HG02588 (cell line): ENCODE data around the gene BNC2.

Source experiments
- ATAC-seq: cut with Tn5 transposase; IDR thresholded peaks from one replicate; pipeline ENCODE4 v1.9.1; 2021; ENCODE audit warnings: mild to moderate bottlenecking, moderate library complexity; ENCODE audit not compliant: unreplicated experiment

Gene BNC2

DNA sequence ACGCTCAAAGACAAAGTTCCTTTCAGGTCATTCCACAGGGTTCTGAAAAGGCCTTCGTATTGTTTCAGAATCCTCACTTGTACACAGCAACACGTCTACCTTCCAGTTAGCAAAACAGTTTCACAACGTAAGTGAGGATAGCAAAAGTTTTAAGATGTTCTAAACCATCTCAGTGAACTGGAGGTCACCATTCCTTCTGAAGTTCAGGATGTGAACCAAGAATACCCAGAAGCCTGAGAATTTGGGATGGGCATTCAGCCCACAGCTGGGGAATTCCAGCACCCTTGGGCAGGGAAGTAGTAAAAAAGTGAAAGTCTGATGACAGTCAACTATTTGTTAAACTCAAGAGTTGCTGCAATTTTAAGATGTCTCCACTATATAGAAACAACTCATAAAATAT lies 224.5 kb downstream of the BNC2 start:
- no peak for ATAC-seq

DNA sequence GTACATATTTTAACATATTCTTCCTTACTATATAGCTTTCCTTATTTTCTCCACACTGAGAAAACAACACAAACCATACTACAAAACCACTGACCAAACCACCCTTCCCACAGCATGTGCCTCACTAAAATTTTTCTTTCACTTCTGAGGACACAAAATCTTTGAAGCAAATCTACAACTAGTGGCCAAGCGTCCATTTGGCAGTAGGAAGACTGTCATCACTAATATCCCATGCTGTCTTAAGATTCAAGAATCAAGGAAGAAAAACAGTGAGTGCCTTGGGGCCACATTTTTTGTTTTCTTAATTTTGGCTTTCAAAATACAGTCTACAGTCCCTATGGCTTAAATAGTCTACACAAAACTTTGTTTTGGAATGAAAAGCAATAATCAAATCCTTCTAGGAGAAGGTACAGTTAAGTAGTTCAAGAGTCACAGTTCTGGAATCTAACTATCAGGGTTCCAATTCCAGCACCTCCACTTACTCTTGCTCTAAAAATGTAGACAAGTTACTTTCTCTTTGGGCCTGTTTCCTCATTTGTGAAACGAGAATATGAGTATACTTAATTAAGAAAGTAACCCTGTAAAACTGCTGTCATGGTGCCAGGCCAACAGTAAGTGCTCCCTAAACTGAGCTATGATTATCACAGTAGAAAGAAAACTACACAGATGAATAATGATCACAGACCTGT lies 227.9 kb downstream of the BNC2 start:
- no peak for ATAC-seq

DNA sequence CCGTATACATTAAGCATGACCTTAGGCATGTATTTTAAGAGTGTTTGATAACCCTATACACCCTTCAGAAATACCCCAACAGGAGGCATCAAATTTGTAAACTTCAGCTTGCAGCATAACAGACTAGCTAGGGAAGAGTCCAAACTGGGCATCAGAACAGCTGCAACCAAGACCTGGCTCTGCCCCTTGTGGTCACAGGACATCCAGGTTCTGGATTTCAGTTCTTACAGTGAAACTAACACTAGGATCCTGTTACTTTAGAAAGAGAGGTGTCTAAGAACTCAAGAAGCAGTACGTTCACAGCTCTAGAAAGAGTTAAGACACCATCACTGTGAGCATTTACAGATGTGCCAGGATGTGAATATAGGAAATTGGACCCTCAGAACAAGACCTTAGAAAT lies 229.8 kb downstream of the BNC2 start:
- ATAC-seq: no peak

DNA sequence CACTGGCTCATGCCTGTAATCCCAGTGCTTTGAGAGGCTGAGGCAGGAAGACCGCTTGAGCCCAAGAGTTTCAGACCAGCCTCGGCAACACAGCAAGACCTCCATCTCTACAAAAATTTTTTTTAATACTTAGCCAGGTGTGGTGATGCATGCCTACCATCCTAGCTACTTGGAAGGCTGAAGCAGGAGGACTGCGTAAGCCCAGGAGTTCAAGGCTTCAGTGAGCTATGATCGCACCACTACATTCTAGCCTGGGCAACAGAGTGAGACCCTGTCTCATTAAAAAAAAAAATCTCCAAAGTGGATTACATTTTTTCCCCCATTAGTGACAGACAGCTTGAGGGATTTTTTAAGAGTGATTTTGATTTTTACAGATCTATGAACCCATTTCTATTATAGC lies 230.8 kb downstream of the BNC2 start:
- ATAC-seq: no peak

DNA sequence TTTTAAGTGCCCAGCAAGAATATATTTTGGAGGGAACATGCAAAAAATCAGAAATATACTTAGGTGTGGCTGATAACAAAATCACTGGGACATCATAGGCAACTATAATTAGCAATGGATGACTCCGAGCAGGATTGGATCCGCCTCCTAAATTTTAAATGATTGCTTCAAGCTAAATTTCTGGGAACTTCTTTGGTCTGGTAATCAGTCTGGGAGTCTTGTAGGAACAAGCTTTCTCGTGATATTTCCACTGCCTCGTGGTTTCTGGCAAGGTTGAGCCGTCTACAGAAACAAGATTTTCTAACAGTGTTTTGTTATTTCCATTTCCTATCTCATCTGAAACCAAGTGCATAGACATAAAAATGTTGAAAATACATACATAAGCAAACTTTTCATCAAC lies 232.6 kb downstream of the BNC2 start:
- ATAC-seq: no peak

DNA sequence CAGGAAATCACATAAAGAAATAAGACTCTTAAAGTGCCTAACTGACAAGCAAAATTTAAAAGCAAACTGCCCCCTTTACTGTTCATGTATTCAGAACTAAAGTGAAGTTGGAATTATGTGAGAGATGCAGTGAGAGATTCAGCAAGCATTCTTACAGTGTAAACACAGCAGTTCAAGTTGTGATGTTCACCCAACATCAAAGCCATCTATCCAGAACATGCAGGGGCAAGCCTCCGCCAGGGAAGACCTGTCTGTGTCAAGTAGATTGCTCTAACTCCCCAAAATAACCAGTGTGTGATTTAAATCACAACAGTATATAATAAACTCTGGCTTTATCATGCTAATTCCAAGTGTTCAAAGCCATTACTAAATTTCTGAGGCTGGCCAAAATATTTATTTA lies 233.3 kb downstream of the BNC2 start:
- ATAC-seq: no peak

DNA sequence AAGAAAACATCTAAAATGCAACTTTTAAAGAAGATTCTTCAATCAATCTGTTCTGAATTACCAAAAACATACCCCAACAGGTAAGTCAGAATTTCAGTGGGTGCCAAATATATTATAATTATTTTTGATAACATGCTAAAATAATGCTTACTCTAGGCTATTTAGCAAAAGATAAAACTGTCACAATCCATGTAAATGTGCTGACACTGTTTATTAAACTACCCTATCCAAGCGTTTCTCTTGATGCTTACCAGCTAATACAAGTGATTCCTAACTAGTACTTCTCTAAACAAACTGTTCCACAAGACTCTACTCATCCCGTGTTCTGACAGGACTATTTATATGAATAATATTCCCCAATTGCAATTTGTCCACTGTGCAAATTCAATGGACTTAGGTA lies 236.7 kb downstream of the BNC2 start:
- no peak for ATAC-seq

DNA sequence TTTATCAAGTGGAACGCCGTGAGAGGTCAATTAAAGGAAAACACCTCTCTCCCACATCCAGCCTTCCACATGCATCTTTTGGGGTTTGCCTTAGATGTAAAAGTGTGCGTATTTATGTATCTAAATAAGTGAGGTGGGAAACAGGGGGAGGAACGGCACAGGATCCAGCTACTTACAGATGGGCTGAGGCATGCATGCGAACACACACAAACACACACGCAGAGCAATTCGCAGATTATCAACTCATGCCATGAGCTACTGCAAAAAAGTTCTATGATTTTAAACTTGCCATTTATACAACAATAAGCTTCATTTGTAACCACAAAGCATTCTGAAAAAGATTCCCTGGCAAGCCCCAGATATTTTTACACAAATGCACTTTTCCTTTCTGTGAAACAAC lies 242.1 kb downstream of the BNC2 start:
- no peak for ATAC-seq

DNA sequence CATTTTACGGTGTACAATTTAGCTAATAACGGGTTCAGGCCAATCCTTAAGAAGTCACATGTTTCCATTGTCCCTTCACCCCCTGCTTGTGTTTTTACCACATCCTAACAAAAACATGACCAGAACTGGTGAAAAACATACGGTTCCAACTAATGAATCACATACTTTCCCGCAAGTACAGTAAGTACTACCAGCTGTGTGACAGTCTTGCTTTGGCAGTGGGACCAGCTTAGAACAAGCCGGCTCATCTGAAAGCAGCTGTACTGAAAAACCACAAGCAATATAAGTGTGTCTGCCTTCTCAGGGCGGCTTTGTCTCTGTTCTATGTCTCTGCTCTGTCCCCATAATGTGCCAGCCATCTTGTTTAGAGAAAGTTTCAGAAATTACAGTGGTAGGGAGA lies 242.5 kb downstream of the BNC2 start:
- no peak for ATAC-seq

DNA sequence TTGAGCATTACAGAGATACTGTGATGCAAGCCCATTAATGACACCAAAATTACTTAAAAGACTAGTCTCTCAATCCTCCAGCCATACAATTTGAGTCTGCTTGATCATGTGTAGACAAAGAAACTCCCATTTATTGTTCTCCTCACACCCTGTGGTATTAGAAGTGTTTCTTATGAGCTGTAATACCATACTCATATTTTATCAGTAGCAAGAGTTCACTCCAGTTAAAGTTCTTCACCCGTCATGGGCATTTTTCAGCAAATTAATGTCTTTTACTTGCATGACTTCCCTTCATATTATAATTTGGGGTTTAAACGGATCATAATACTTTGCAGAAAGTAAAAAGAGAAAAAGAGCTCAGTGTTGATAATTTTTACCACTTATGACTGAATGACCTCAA lies 242.9 kb downstream of the BNC2 start:
- ATAC-seq: no peak

DNA sequence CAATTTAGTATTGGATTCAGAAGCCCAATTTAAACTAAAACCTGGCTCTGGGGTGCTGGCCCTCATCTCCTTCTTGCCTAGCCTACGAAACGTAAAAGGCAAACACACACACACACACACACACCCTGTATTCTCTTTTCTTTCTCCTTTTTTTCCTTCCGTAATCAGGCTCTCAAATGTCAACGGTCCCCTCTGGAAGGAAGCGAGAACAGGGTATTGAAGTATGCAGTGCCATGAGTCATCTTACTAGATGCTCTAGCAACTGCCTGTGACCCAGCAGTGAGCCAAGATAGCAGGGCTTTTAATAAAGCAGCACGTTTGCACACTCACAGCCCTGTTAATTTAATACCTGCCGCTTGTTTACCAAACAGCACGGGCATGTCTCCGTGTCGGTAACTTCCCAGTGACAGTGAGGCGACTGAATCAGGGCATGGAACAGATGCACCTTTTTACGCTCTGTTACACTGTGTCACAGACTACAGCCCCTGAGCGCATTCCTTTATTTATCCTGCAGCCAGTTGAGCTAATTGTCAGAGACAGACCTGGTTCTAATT lies 243.8 kb downstream of the BNC2 start:
- no peak for ATAC-seq

DNA sequence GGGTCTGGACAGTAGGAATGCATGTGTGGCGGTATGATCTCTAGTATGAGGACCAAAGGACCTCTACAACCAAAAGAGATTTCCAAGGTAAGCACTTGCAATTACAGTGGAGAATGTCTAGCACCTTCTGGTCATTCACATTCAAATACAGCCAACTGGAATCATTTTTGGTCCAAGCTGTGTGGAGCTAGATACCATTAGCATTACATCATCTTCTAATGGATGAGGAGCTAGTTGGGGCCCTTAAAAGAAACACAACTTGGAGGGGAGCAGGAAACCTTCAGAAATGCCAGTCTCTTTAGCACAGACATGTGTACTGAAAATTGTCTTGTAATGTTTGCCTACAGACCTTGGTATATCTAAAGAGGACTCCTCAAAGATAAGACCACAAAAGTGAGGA lies 244.7 kb downstream of the BNC2 start:
- no peak for ATAC-seq

DNA sequence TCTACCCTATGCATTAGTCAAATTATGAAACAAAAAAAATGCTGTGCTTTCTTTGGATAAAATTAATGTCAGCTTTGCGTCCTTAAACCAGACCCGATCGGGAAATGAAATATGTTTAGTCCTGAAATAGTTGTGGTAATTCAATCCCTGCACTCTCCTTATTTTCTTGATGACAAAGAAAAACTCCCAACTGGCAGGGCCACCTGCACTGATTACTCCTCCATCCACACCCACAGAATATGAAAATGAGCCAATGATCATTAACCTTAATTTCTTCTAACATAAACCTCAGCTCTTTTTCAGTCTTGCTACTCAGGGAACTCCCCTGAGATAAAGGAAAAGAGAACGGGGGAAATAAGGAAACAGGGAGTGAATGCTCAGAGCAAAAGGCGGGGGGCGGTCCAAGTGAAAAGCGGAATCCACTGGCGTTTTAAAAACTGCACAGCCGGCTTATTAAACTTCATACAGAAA lies 245.3 kb downstream of the BNC2 start:
- no peak for ATAC-seq

DNA sequence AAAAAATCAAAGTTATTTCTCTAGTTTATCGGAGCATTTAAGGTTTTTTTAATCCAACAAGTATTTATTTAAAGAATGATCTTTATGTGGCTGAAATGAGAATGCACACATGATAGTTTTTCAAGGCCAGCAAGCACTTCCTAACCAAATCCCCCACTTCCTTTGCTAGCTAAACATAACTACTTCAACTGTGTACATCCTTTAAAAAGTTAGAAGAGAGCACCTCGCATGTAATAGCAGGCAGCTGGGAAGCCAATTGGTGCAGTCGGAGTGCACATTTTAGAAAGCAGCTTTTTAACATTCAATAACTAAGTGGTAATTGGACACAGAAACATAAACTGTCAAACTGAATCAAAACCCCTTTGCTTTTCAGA lies 245.7 kb downstream of the BNC2 start:
- no peak for ATAC-seq

DNA sequence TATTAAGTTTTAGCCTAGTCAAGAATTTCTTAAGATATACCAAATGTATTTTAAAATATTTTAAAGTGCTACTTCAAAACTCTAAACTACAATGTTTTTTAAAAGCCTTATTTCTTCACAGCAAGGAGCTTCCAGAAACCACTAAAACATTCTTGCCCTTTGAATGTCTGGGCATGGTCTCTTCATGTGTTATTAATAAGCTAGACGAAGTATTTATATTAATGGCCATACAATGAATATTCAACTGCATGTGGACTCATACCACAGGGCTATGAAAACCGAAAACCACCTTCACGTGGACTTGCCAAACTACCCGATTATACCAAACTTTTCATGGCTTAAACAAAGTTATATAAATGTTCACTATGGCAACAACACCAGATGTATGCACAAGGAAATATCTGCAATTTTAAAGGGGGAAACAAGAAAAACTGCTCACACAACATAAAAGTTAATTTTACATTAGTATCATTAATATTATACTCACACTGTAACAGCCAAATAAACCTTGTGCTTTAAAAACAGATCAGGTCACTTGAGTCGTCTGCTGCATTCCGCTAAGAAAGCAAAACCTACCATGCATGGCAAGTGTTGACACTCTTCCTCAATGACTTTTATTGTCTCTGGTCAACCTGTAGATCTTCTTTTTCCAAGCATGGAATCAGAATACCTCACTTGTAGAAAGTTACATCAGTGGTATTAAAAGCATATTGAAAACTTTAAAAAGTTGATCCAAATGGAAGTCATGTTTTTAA lies 246.3 kb downstream of the BNC2 start:
- ATAC-seq: no peak

DNA sequence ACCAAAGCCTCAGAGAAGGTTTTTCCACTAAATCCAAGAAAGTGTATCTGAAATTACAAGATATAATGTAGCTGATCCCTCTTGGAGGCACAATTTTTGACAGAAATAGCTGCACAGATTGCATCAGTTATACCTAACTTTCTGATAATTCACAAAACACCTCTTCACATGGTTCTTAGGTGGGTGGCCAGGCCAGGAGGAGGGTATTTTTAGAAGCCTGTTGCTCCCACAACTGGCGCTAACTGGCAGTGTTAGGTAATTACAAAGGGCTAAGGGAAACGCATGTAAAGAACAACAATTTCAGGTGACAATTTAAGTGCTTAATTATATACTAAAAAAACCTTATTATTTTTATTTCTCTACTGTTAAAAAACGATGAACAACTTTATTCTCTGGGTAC lies 247.9 kb downstream of the BNC2 start:
- ATAC-seq: no peak

DNA sequence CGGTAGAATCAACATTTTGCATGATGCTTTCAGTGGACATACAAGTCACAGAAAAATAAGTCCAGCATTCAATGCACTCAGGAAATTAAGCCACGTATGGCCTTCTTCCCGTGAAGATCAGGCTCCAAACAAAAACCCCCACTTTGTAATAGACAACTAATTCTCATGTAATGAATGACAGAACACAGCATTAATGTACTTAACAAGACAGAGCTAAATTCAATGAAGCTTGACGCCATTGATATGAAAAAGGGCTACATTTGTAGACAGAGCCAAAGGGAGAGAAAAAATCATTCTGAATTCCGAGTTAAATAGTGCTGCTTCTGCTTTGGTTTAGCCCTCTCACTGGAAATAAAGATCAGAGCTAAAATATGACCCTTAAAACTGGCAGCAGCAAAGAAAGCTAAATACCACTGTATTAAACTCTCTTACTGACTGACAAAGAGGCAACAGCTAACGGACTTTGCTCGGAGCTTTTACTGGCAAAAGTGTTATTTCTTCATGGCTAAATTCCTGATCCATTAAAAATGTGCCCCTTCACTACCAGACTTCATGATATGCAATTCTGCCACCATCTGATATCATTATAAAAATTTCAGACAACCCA lies 250.5 kb downstream of the BNC2 start:
- ATAC-seq: no peak

DNA sequence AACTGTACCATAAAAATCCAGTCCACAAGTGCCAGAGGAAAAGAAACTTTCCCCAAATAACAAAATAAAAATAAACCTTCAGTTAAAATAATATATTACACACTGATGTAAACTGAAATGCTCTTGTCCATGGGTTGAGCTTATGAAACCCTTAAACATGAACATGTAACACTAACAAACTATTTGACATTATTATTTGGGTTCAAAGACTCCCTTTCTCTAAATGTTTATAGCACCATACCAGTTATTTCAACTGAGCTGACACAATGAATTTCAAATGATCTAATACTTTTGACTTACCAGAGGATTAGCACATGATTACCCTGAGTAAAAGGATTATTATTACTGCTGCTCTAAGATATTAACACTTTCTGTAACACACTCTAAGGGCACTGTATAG lies 251.1 kb downstream of the BNC2 start:
- ATAC-seq: no peak

DNA sequence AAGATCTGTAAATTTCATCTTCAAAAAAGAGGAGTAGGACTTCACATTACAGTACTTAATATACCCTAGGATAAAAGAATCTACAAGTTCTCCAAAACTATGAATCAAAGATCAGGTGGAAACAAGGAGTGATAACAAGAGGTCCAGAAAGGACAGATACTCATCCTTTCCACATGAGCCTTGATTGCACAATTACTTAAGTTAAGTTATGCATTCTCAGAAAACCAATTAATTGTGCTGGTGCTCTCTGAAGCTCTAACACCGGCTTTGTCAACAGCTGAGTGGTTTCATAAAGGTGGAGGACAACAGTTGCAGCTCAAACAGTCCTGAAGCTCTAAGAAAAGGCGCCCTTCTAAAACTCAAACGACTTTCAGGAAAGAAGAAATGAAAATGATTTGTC lies 251.9 kb downstream of the BNC2 start:
- no peak for ATAC-seq

DNA sequence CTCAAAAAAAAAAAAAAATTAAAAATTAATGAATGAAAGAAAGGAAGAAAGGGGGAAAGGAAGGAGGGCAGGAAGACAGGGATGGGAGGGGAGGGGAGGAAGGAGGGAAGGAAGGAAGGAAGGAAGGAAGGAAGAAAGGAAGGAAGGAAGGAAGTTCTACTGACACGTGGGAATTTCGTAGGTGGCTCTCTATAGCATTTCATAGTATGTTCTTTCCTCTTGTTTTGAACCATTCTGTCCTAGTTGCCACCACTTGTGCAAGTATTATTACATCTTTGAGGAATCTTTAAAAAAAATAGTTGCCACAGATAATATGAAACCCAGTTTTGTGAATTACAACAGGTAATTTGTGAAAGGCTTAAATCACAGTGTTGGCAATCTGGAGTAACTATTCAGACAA lies 253.8 kb downstream of the BNC2 start:
- no peak for ATAC-seq

DNA sequence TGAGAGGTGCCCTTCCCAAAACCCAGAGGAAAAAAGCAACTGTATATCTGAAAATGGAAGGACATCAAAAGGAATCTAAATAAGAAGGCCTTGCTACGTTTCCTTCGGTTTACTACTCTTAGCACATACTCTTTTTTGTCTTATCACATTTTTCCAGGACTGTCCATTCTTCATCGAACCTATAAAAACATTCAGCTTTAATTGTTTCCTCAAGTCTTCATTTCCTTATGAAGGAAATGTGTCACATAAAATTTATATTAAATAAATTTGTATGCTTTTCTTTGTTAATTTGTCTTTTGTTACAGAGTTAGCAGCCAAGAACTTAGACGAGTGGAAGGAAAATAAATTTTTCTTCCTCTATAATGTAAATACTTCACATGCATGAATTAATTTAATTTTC lies 255.0 kb downstream of the BNC2 start:
- no peak for ATAC-seq

DNA sequence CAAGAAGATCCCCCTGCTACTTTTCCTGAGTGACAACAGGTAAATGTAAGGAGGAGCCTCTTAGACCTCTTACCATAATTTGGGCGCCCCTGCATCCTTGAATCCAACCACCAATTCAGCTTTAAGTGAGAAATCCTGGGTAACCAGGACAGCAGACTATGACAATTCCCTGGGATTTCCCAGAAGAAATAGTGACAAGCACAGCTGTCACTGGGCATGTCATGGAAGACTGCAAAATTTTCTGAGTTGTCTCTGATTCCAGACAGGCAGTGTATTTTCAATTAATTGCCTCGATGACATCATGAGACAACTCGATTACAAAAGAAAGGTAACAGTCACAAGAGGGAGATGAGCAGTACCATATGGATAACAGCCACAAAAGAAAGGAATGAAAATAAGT lies 256.9 kb downstream of the BNC2 start:
- ATAC-seq: no peak
